Gastroesophageal sphincter (tissue), 3 donors: Measurements from ENCODE around the gene MEOX2.

ENCODE experiments used
- CTCF ChIP-seq, 4 experiments: fragments of 200-600 bp in 2 of 4; fragments of 450-650 bp in 2 of 4; sonication (generic) in 1 of 4; IDR thresholded peaks; one replicate each; pipeline ENCODE4 v1.5.1; 2017 to 2019; ENCODE audit warnings: antibody characterized with exemption in 4 of 4, mild to moderate bottlenecking in 2 of 4, moderate library complexity in 2 of 4
- EP300 ChIP-seq: sonication (generic); formaldehyde crosslinking; IDR thresholded peaks from one replicate; pipeline ENCODE4 v1.6.1; 2017; ENCODE audit warnings: antibody characterized with exemption, mild to moderate bottlenecking
- POLR2A ChIP-seq, 2 donors: fragments of 450-650 bp; IDR thresholded peaks; one replicate each; pipeline ENCODE4 v1.6.1; 2017; ENCODE audit warnings: antibody characterized with exemption in 2 of 2, mild to moderate bottlenecking in 2 of 2, moderate library complexity in 1 of 2
- POLR2AphosphoS5 ChIP-seq: sonication (generic); formaldehyde crosslinking; IDR thresholded peaks from one replicate; pipeline ENCODE4 v1.6.1; 2017; ENCODE audit warnings: antibody characterized with exemption

- TF ChIP-seq CTCF (IDR thresholded peaks at IDR 0.05) (no peak), POLR2AphosphoS5 (no peak), EP300 (no peak), POLR2A (IDR thresholded peaks at IDR 0.05) (no peak)
Observed at GRCh38 chr7:15593382-15593781, 93.1 kb downstream of the MEOX2 start.
